GM12892 (cell line): Measurements from ENCODE around the gene SCUBE1.
A peak's percentile ranks its signal among the peaks of the same experiment; 100 is the strongest.
"Not testable (repeated sequence)": the region's sequence is repeated elsewhere in the genome, so short reads cannot be mapped to it uniquely, and the experiment has no call there.

Experiments
- DNase-seq: peaks from one replicate; pipeline ENCODE4 v3.0.0; 2011; ENCODE audit not compliant: insufficient read length
- FAIRE-seq: peaks from 2 replicates; lab custom pipeline; 2011; peaks lifted over from hg19 to GRCh38; lab: Jason Lieb, UNC
- POLR2A ChIP-seq: IDR thresholded peaks from 2 replicates; pipeline ENCODE4 v1.6.1; 2011; ENCODE audit warnings: low read depth, low read length, control low read depth
- POLR2AphosphoS5 ChIP-seq: IDR thresholded peaks from 2 replicates; pipeline ENCODE4 v1.6.1; 2011; ENCODE audit warnings: low read depth, low read length, control low read depth
- TAF1 ChIP-seq: IDR thresholded peaks from 2 replicates; pipeline ENCODE4 v1.6.1; 2011; ENCODE audit warnings: low read depth, mild to moderate bottlenecking, control low read depth, low read length, borderline replicate concordance

Gene SCUBE1

GRCh38 chr22:43377896-43378704 is 34.9 kb upstream of the SCUBE1 start:
- TF ChIP-seq POLR2A (no peak), TAF1 (no peak), POLR2AphosphoS5 (no peak)
- FAIRE-seq, result peak; percentile 93

GRCh38 chr22:43377548-43377895 is 34.4 kb upstream of the SCUBE1 start:
- peak; percentile 40 for FAIRE-seq
- no peak for DNase-seq

More at GRCh38 chr22:43377896-43378704, 34.9 kb upstream of the SCUBE1 start:
- no peak for DNase-seq

GRCh38 chr22:43376765-43377547 is 33.8 kb upstream of the SCUBE1 start:
- no peak for FAIRE-seq
- TF ChIP-seq TAF1, result no peak
- no peak for TF ChIP-seq POLR2AphosphoS5
- no peak for TF ChIP-seq POLR2A
- DNase-seq, result no peak

More at GRCh38 chr22:43377548-43377895, 34.4 kb upstream of the SCUBE1 start:
- TF ChIP-seq TAF1, result no peak
- TF ChIP-seq POLR2A, result no peak
- TF ChIP-seq POLR2AphosphoS5, result no peak

GRCh38 chr22:43375951-43376455 is 32.8 kb upstream of the SCUBE1 start:
- DNase-seq (no peak), FAIRE-seq (no peak)
- TF ChIP-seq POLR2A (no peak), TAF1 (no peak), POLR2AphosphoS5 (no peak)

DNA sequence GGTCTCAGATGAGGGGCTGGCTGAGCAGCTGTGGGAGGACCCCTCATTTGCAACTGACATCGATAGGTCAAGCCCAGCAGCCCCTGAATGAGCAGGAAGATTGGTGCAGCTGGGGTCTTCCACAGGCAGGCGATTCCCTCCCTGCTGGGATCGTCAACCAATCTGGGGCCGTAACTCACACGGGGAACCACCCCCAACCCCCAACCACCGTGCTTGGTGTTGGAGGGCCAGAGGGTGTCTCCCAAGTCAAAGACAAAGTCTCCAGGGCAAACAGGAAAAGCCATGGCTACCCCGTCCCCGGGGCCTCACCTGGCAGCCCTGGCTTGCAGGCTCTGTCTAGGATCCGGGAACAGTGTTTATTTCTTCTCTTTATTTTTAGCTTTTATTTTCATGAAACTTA is 26.9 kb upstream of the SCUBE1 start:
- FAIRE-seq (no peak), DNase-seq (no peak)
- TF ChIP-seq POLR2A (no peak), TAF1 (no peak), POLR2AphosphoS5 (no peak)

DNA sequence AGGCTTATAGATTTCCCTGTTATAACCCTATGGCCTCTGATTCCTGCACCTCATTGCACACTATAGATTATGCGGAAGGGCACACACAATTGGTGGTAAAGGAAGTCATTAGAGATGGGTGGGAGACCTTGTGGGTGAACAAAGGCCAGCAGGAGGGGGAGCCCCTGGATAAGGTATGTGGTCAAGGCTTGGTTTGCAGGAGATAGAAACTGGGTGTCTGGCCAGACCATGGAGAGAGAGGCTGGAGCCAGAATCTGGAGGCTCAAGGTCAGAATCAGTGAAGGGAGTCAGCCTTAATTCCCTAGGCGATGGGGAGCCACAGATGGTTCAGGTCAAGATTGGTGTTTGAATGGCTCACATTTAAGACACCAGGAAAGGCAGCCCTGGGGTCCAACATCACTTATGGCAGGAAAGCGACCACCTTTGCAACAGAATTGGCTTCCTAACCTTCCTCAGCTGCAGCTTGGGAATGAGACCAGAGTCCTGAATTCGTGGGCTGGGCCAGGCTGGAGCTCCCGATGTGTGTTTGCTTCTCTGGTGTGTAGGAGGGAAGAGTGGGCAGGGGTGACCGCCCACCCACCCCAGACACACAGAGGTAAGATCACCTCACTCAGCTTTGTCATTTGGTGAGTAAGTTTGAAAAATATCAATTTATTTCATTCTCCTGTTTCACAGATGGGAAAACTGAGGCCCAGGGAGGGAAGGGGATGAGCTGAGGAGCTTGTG is 22.7 kb upstream of the SCUBE1 start:
- DNase-seq, result no peak

DNA sequence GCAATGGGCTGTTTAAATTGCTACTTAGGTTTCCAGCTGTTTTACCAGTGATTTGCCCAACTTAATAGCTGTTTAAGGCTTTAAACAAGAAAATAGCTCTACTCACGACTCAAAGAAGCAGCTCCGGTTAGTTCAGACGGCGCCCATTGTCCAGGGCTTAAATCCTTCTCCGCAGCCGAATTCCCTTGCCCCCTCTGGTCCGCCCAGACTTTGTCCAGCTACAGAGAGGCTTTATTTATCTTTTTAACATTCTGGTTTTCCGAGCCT is 20.9 kb upstream of the SCUBE1 start:
- FAIRE-seq (no peak), DNase-seq (no peak)
- TF ChIP-seq POLR2A, result no peak
- TF ChIP-seq POLR2AphosphoS5, result no peak
- no peak for TF ChIP-seq TAF1

More for the DNA sequence above, 22.7 kb upstream of the SCUBE1 start:
- FAIRE-seq, result no peak
- TF ChIP-seq POLR2A (no peak), TAF1 (no peak), POLR2AphosphoS5 (no peak)

DNA sequence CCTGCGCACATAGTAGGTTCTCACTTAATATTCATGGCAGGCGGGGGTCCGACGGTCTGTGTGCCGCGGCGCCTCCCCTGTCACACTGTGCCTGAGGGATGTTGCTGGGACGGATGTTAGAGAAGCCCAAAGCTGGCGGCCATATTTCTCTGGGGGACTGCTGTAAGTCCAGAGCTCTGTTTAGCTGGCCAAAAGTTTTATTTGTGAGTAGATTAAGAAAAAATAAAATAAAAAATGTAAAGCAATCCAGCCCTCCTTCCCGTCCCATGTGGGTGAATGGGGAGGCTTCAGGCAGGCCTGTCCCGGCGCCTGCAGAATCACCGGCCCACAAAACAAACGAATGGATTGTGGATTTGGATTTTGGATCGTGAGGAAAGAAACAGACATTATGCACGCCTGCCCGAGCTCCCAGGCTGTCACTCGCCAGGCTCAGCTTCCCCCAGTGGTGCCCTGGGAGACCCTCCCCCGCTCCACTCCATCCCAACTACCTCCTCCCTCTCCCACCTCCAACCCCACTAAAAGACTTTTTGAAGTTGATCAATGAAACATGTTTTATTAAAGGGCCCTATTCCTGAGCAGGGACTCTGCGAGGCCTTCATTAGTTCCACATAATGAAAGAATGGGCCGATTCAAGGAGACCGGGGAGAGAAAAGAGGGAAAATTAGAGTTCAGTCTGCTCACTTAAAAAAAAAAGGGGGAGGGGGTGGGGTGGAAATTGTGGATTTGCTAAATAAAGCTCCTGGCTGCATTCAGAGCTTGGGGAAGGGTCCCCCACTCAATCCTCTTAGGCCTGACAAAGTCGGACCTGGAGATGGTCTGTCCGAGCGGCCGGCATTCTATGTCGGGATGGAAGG is 20.4 kb upstream of the SCUBE1 start:
- TF ChIP-seq POLR2A (no peak), TAF1 (no peak), POLR2AphosphoS5 (no peak)
- DNase-seq, result no peak
- no peak for FAIRE-seq

GRCh38 chr22:43360576-43360975 is 17.4 kb upstream of the SCUBE1 start:
- TF ChIP-seq TAF1 (no peak), POLR2AphosphoS5 (no peak), POLR2A (no peak)
- DNase-seq (no peak), FAIRE-seq (no peak)

- DNase-seq (no peak), FAIRE-seq (no peak)
- TF ChIP-seq POLR2AphosphoS5, result no peak
Measured at GRCh38 chr22:43356881-43357280, 13.7 kb upstream of the SCUBE1 start.

- DNase-seq, FAIRE-seq: not testable (repeated sequence)
Measured at GRCh38 chr22:43355688-43356087, 12.5 kb upstream of the SCUBE1 start.
